Measurements from ENCODE around the gene MARCO. TPM values are rescaled to one million over a fixed set of nuclear protein-coding genes. Genes with fewer than 3 reads are reported as not detected.

The MARCO gene
- polyA plus RNA-seq, 1 donor from 2014 or later, result not detected

DNA sequence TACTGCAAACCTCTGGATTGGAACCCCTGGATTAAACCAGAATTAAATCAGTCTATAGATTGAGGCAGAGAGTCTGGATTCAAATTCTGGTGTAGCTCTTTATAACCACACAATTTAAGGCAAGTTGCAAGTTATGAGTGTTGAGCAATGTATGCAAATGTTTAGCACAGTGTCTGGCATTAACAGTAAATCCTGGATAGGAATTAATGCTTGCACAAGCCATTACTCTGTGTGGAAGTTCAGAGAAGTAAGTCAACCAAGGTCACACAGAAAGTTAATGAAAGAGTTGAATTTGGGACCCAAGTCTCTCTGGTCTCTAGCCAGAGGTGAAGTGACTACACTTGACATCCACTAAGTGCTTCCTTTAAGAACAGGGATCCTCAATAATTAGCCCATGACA, 2.0 kb upstream of the MARCO start:
- Histone ChIP-seq H3F3A (ENCODE audit: insufficient read depth, low read length, poor library complexity, severe bottlenecking) (no peaks in the 10 kb centered on the region), H3K79me2 (replicated peaks; ENCODE audit: insufficient read depth, low read length) (no peaks in the 10 kb centered on the region), H3K9ac (ENCODE audit: low read length) (no peak overlapping the region), H3K4me3 (ENCODE audit: low read length) (no peak overlapping the region), H2AFZ (ENCODE audit: low read depth, low read length) (no peak overlapping the region), H3K9me3 (ENCODE audit: low read length) (no peaks in the 10 kb centered on the region), H3K27me3 (ENCODE audit: insufficient read depth, low read depth, low read length) (no peaks in the 10 kb centered on the region), H3K27ac (ENCODE audit: low read length) (no peak overlapping the region), H3K36me3 (ENCODE audit: insufficient read depth, low read length) (no peaks in the 10 kb centered on the region), H4K20me1 (ENCODE audit: insufficient read depth) (no peaks in the 10 kb centered on the region), H3K9me2 (ENCODE audit: insufficient read depth, low read length) (no peaks in the 10 kb centered on the region), H3K4me2 (ENCODE audit: low read length) (no peak overlapping the region)
- TF ChIP-seq MXI1 (conservative IDR thresholded peaks at IDR 0.05; ENCODE audit: poor library complexity, severe bottlenecking) (no peak), EP300 (conservative IDR thresholded peaks at IDR 0.05; ENCODE audit: poor library complexity, severe bottlenecking) (no peak), SMC3 (conservative IDR thresholded peaks at IDR 0.05; ENCODE audit: poor library complexity) (no peak), TAF1 (IDR thresholded peaks at IDR 0.05; ENCODE audit: low read depth) (no peak), RAD21 (conservative IDR thresholded peaks at IDR 0.05) (no peak), EZH2 (IDR thresholded peaks at IDR 0.05; ENCODE audit: borderline replicate concordance, insufficient read depth, low read length, poor library complexity, severe bottlenecking) (no peak), POLR2AphosphoS5 (IDR thresholded peaks at IDR 0.05) (no peak)
- TF ChIP-seq, protein P1, sequence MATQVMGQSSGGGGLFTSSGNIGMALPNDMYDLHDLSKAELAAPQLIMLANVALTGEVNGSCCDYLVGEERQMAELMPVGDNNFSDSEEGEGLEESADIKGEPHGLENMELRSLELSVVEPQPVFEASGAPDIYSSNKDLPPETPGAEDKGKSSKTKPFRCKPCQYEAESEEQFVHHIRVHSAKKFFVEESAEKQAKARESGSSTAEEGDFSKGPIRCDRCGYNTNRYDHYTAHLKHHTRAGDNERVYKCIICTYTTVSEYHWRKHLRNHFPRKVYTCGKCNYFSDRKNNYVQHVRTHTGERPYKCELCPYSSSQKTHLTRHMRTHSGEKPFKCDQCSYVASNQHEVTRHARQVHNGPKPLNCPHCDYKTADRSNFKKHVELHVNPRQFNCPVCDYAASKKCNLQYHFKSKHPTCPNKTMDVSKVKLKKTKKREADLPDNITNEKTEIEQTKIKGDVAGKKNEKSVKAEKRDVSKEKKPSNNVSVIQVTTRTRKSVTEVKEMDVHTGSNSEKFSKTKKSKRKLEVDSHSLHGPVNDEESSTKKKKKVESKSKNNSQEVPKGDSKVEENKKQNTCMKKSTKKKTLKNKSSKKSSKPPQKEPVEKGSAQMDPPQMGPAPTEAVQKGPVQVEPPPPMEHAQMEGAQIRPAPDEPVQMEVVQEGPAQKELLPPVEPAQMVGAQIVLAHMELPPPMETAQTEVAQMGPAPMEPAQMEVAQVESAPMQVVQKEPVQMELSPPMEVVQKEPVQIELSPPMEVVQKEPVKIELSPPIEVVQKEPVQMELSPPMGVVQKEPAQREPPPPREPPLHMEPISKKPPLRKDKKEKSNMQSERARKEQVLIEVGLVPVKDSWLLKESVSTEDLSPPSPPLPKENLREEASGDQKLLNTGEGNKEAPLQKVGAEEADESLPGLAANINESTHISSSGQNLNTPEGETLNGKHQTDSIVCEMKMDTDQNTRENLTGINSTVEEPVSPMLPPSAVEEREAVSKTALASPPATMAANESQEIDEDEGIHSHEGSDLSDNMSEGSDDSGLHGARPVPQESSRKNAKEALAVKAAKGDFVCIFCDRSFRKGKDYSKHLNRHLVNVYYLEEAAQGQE (IDR thresholded peaks at IDR 0.05; ENCODE audit: borderline replicate concordance), result no peak
- TF ChIP-seq, protein P2, sequence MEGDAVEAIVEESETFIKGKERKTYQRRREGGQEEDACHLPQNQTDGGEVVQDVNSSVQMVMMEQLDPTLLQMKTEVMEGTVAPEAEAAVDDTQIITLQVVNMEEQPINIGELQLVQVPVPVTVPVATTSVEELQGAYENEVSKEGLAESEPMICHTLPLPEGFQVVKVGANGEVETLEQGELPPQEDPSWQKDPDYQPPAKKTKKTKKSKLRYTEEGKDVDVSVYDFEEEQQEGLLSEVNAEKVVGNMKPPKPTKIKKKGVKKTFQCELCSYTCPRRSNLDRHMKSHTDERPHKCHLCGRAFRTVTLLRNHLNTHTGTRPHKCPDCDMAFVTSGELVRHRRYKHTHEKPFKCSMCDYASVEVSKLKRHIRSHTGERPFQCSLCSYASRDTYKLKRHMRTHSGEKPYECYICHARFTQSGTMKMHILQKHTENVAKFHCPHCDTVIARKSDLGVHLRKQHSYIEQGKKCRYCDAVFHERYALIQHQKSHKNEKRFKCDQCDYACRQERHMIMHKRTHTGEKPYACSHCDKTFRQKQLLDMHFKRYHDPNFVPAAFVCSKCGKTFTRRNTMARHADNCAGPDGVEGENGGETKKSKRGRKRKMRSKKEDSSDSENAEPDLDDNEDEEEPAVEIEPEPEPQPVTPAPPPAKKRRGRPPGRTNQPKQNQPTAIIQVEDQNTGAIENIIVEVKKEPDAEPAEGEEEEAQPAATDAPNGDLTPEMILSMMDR (IDR thresholded peaks at IDR 0.05; ENCODE audit: poor library complexity, severe bottlenecking), result no peak

DNA sequence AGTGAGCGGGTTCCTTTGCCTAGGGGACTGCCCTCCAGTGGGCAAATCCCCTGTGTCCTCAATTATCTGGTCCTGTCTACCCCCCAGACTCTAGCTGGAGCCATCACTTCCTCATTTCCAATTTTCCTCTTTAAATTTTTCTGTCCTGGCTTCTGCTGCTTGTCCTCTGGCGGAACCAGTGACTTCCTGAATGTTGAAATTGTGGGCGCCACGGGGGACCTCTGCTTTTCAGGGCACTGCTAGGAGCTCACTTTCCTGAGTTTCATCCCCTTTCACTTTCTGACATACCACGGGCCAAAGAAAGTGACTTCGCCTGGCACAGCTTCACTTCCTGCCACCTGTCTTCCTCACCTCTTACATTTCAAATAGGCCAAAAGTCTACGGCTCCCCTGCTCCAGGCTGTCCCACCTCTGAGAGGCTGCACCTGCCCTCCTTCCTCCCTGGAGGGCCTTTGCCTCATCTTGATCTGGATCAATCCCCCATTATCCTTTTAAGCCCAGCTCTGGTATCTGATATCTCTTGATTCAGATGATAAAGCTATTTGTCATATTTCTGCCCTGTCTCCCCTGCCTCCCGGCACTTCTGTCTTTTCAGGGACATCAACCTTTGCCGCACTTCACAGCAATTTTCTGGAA, 1.4 kb upstream of the MARCO start:
- no peak for TF ChIP-seq SMC3 (conservative IDR thresholded peaks at IDR 0.05; ENCODE audit: poor library complexity)
- TF ChIP-seq MXI1 (conservative IDR thresholded peaks at IDR 0.05; ENCODE audit: poor library complexity, severe bottlenecking), result no peak
- TF ChIP-seq RAD21 (conservative IDR thresholded peaks at IDR 0.05), result no peak
- TF ChIP-seq EZH2 (IDR thresholded peaks at IDR 0.05; ENCODE audit: borderline replicate concordance, insufficient read depth, low read length, poor library complexity, severe bottlenecking), result no peak
- no peak overlapping the region for H3K4me2 ChIP-seq (ENCODE audit: low read length)

More for the DNA sequence above, 1.4 kb upstream of the MARCO start:
- Histone ChIP-seq H4K20me1 (ENCODE audit: insufficient read depth) (no peaks in the 10 kb centered on the region), H3K9me3 (ENCODE audit: low read length) (no peaks in the 10 kb centered on the region), H3K4me3 (ENCODE audit: low read length) (no peak overlapping the region), H3K36me3 (ENCODE audit: insufficient read depth, low read length) (no peaks in the 10 kb centered on the region), H3K79me2 (replicated peaks; ENCODE audit: insufficient read depth, low read length) (no peaks in the 10 kb centered on the region), H2AFZ (ENCODE audit: low read depth, low read length) (no peak overlapping the region), H3F3A (ENCODE audit: insufficient read depth, low read length, poor library complexity, severe bottlenecking) (no peaks in the 10 kb centered on the region), H3K27ac (ENCODE audit: low read length) (no peak overlapping the region), H3K9ac (ENCODE audit: low read length) (no peak overlapping the region), H3K9me2 (ENCODE audit: insufficient read depth, low read length) (no peaks in the 10 kb centered on the region), H3K27me3 (ENCODE audit: insufficient read depth, low read depth, low read length) (no peaks in the 10 kb centered on the region)

All from neural cell (in vitro differentiated cells).